K562 (cell line): Measurements from ENCODE around the gene CPSF7. TPM values are rescaled to one million over a fixed set of nuclear protein-coding genes. Genes with fewer than 3 reads are reported as not detected.
A peak's percentile ranks its signal among the peaks of the same experiment; 100 is the strongest.

Experiments
- ATF7 ChIP-seq: fragments of 450-650 bp; IDR thresholded peaks from 2 replicates; pipeline ENCODE4 v1.7.1; 2014; ENCODE audit warnings: mild to moderate bottlenecking, moderate library complexity
- MECOM ChIP-seq: fragments of 250-450 bp; sonication (Bioruptor Pico); IDR thresholded peaks from 2 replicates; pipeline ENCODE4 v1.8.0; 2022; ENCODE audit warnings: inconsistent platforms
- MGA ChIP-seq: fragments of 450-650 bp; IDR thresholded peaks from 2 replicates; pipeline ENCODE4 v1.6.1; 2016; ENCODE audit warnings: mild to moderate bottlenecking, moderate library complexity
- SIN3B ChIP-seq: fragments of 450-650 bp; IDR thresholded peaks from 2 replicates; pipeline ENCODE4 v1.6.1; 2017; ENCODE audit warnings: low read depth, mild to moderate bottlenecking, moderate library complexity
- THRAP3 ChIP-seq: fragments of 450-650 bp; IDR thresholded peaks from 2 replicates; pipeline ENCODE4 v1.6.1; 2016; ENCODE audit warnings: mild to moderate bottlenecking, inconsistent platforms, borderline replicate concordance
- ZNF592 ChIP-seq: fragments of 450-650 bp; IDR thresholded peaks from 2 replicates; pipeline ENCODE4 v1.6.1; 2017; ENCODE audit warnings: antibody characterized with exemption, mild to moderate bottlenecking
- ZNF766 ChIP-seq: fragments of 200-800 bp; sonication (Bioruptor generic); conservative IDR thresholded peaks from 2 replicates; pipeline ENCODE4 v1.6.1; 2016; ENCODE audit warnings: missing genetic modification characterization, missing compliant biosample characterization
- polyA plus RNA-seq, 8 experiments: library from polyadenylated mRNA; depleted of rRNA in 4 of 8; stranded (reverse) in 5 of 8; unstranded in 3 of 8; fragments of >200 nt; fragmentation: Nextera tagmentation in 2 of 8; fragmentation: Illumina TruSeq in 1 of 8; extraction: Ambion mirVana in 2 of 8; extraction: Trizol in 1 of 8; gene quantifications; 2 replicates each; pipeline versions ENCODE4 v1.2.1 to v1.2.3, GENCODE V29; 2011 to 2014; ENCODE audit warnings: inconsistent platforms in 1 of 8, missing spikeins in 1 of 8
- total RNA-seq, 7 experiments: library from RNA; depleted of rRNA in 6 of 7; stranded (reverse); fragments of >200 nt in 6 of 7; fragmentation: Illumina TruSeq in 2 of 7; extraction: Trizol in 2 of 7; gene quantifications; 2 replicates each; pipeline versions ENCODE4 v1.2.1 to v1.2.3, GENCODE V29; 2011 to 2021; ENCODE audit warnings: low replicate concordance in 1 of 7
- TF ChIP-seq, protein P1 (sequence below): fragments of 450-650 bp; IDR thresholded peaks from 2 replicates; pipeline ENCODE4 v1.6.1; 2017; ENCODE audit warnings: mild to moderate bottlenecking, moderate library complexity

Gene CPSF7
- total and polyA plus RNA-seq, 9 of the 15 experiments (the other 6 are each of a cell fraction or from before 2014, with no cell fraction given): 14.8 to 104 (median 44.1) TPM

GRCh38 chr11:61353131-61354067 lies 76.4 kb downstream of the CPSF7 start (continued):
- TF ChIP-seq ZNF592 (peak; percentile 68), THRAP3 (no peak), MGA (peak; percentile 54), ATF7 (peak; percentile 28; the same call in 1 of the 2 replicates), ZNF766 (peak; percentile 60), MECOM (0 out of 2 replicates have a peak, but pooled peaks have one; percentile 15), SIN3B (no peak)
- TF ChIP-seq, protein P1, sequence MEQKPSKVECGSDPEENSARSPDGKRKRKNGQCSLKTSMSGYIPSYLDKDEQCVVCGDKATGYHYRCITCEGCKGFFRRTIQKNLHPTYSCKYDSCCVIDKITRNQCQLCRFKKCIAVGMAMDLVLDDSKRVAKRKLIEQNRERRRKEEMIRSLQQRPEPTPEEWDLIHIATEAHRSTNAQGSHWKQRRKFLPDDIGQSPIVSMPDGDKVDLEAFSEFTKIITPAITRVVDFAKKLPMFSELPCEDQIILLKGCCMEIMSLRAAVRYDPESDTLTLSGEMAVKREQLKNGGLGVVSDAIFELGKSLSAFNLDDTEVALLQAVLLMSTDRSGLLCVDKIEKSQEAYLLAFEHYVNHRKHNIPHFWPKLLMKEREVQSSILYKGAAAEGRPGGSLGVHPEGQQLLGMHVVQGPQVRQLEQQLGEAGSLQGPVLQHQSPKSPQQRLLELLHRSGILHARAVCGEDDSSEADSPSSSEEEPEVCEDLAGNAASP: no peak
- TF ChIP-seq, all 486 proteins: peak for 24
